GM19025 (cell line): ENCODE data around the gene EGFR.

Source experiments
- ATAC-seq: cut with Tn5 transposase; IDR thresholded peaks from one replicate; pipeline ENCODE4 v1.9.1; 2021; ENCODE audit warnings: mild to moderate bottlenecking, low read depth, moderate library complexity; ENCODE audit not compliant: unreplicated experiment

The EGFR gene

GRCh38 chr7:55202150-55202913, 183.5 kb downstream of the EGFR start:
- ATAC-seq, result no peak

GRCh38 chr7:55203300-55203699, 184.5 kb downstream of the EGFR start:
- no peak for ATAC-seq

- ATAC-seq, result no peak
Measured at GRCh38 chr7:55205124-55205955, 186.5 kb downstream of the EGFR start.

GRCh38 chr7:55206235-55207029, 187.6 kb downstream of the EGFR start:
- ATAC-seq, result no peak

- ATAC-seq, result no peak
Measured at GRCh38 chr7:55207436-55208125, 188.8 kb downstream of the EGFR start.

GRCh38 chr7:55209366-55209765, 190.5 kb downstream of the EGFR start:
- ATAC-seq, result no peak

GRCh38 chr7:55210176-55210575, 191.4 kb downstream of the EGFR start:
- no peak for ATAC-seq

- ATAC-seq, result no peak
Measured at GRCh38 chr7:55210716-55211115, 191.9 kb downstream of the EGFR start.

- ATAC-seq, result no peak
Measured at GRCh38 chr7:55211726-55212125, 192.9 kb downstream of the EGFR start.

- ATAC-seq, result no peak
Measured at GRCh38 chr7:55212176-55212575, 193.4 kb downstream of the EGFR start.

- no peak for ATAC-seq
Measured at GRCh38 chr7:55212838-55213237, 194.0 kb downstream of the EGFR start.

- no peak for ATAC-seq
Measured at GRCh38 chr7:55214707-55215106, 195.9 kb downstream of the EGFR start.

GRCh38 chr7:55223023-55223422, 204.2 kb downstream of the EGFR start:
- ATAC-seq, result no peak

- no peak for ATAC-seq
Measured at GRCh38 chr7:55224111-55224510, 205.3 kb downstream of the EGFR start.

- no peak for ATAC-seq
Measured at GRCh38 chr7:55224810-55225209, 206.0 kb downstream of the EGFR start.

GRCh38 chr7:55230014-55230413, 211.2 kb downstream of the EGFR start:
- ATAC-seq, result no peak

GRCh38 chr7:55231736-55232280, 213.0 kb downstream of the EGFR start:
- ATAC-seq, result no peak

- ATAC-seq, result no peak
Measured at GRCh38 chr7:55233001-55233400, 214.2 kb downstream of the EGFR start.

- ATAC-seq, result no peak
Measured at GRCh38 chr7:55234408-55234807, 215.6 kb downstream of the EGFR start.

GRCh38 chr7:55235115-55235514, 216.3 kb downstream of the EGFR start:
- no peak for ATAC-seq
